K562 (cell line): ENCODE measurements around the gene NUP85. TPM values are rescaled to one million over a fixed set of nuclear protein-coding genes. Genes with fewer than 3 reads are reported as not detected.

Source experiments
- ATAC-seq: fragments of 200-7000 bp; cut with Tn5 transposase; 3 replicates; pipeline ENCODE4 v1.9.1; 2020; ENCODE audit warnings: moderate library complexity
- BruUV-seq: library from RNA; stranded (reverse); fragments of 400-500 nt; replicated peaks from 2 replicates; lab custom pipeline; 2021; lab: Mats Ljungman, UMichigan
- CTCF ChIA-PET: fragments of 300-600 bp; formaldehyde crosslinking; extraction: SDS; loops from one replicate; lab custom pipeline; 2021; ENCODE audit warnings: low intra/inter-chr PET ratio; lab: Yijun Ruan, JAX
- POLR2A ChIA-PET: fragments of 300-600, 350-650 bp; sonication (Branson Sonifier 250); formaldehyde crosslinking; extraction: SDS; loops from one replicate; lab custom pipeline; 2021; ENCODE audit warnings: antibody characterized with exemption, inconsistent platforms; lab: Yijun Ruan, JAX
- DNase-seq, 4 experiments: peaks; one replicate each; pipeline versions ENCODE4 v3.0.0 to v3.0.0-alpha.2; 2011 to 2018; ENCODE audit warnings: low spot score in 3 of 4, mixed read lengths in 3 of 4; ENCODE audit errors: extremely low read depth in 1 of 4
- FAIRE-seq: peaks from 2 replicates; lab custom pipeline; 2011; peaks lifted over from hg19 to GRCh38; lab: Jason Lieb, UNC
- H2AFZ ChIP-seq: 2 replicates; pipeline ENCODE4 v1.6.0; 2011; ENCODE audit warnings: low read depth, low read length, control low read depth, inconsistent platforms
- H3K27ac ChIP-seq: fragments of 200-600 bp; 3 replicates; pipeline ENCODE4 v1.8.0; 2011; ENCODE audit warnings: low read depth, mild to moderate bottlenecking, control low read depth, inconsistent platforms, low read length, moderate library complexity, mixed read lengths; ENCODE audit errors: extremely low read depth
- H3K27me3 ChIP-seq, 2 experiments: fragments of 300-600 bp in 1 of 2; 2 replicates in 1 of 2; 3 replicates in 1 of 2; pipeline versions ENCODE4 v1.6.0 to v1.8.0; 2011; ENCODE audit warnings: inconsistent platforms in 2 of 2, low read length in 2 of 2, mild to moderate bottlenecking in 1 of 2, mixed read lengths in 1 of 2, moderate library complexity in 1 of 2; ENCODE audit not compliant: control insufficient read depth in 2 of 2, insufficient read depth in 2 of 2
- H3K36me3 ChIP-seq: fragments of 300-600 bp; 3 replicates; pipeline ENCODE4 v1.8.0; 2011; ENCODE audit warnings: mild to moderate bottlenecking, low read length, inconsistent platforms; ENCODE audit not compliant: control insufficient read depth, insufficient read depth
- H3K4me1 ChIP-seq, 2 experiments: fragments of 200-600 bp in 1 of 2; replicated peaks in 1 of 2; 2 replicates in 1 of 2; 3 replicates in 1 of 2; pipeline versions ENCODE4 v1.5.1 to v1.8.0; 2011; ENCODE audit warnings: inconsistent platforms in 2 of 2, low read length in 2 of 2, mild to moderate bottlenecking in 1 of 2, mixed read lengths in 1 of 2, moderate library complexity in 1 of 2; ENCODE audit not compliant: control insufficient read depth in 2 of 2, insufficient read depth in 2 of 2
- H3K4me2 ChIP-seq: 2 replicates; pipeline ENCODE4 v1.6.1; 2011; ENCODE audit warnings: low read length, control low read depth, inconsistent platforms, mixed read lengths; ENCODE audit not compliant: insufficient read depth
- H3K4me3 ChIP-seq: fragments of 200-600 bp; sonication (generic), shearing (Covaris generic); 2 replicates; pipeline ENCODE4 v1.5.1; 2016; ENCODE audit warnings: control low read depth, inconsistent platforms
- H3K79me2 ChIP-seq: fragments of 200-600 bp; 3 replicates; pipeline ENCODE4 v1.8.0; 2011; ENCODE audit warnings: low read length, inconsistent platforms; ENCODE audit not compliant: control insufficient read depth, insufficient read depth
- H3K9ac ChIP-seq, 2 experiments: 2 replicates each; pipeline versions ENCODE4 v1.6.0 to v1.6.1; 2011; ENCODE audit warnings: low read depth in 2 of 2, low read length in 2 of 2, control low read depth in 1 of 2, inconsistent platforms in 1 of 2, mild to moderate bottlenecking in 1 of 2, mixed read lengths in 1 of 2; ENCODE audit not compliant: insufficient read depth in 1 of 2
- H3K9me1 ChIP-seq: one replicate; pipeline ENCODE4 v1.6.0; 2011; ENCODE audit warnings: inconsistent platforms, mild to moderate bottlenecking, low read length, moderate library complexity; ENCODE audit not compliant: control insufficient read depth, insufficient read depth
- H3K9me3 ChIP-seq: replicated peaks from 2 replicates; pipeline ENCODE4 v1.5.1; 2011; ENCODE audit warnings: low read depth, low read length, inconsistent platforms; ENCODE audit not compliant: control insufficient read depth, insufficient read depth
- H4K20me1 ChIP-seq: replicated peaks from 2 replicates; pipeline ENCODE4 v1.6.1; 2011; ENCODE audit warnings: low read length, inconsistent platforms, mixed read lengths; ENCODE audit not compliant: control insufficient read depth, insufficient read depth
- ARID1B ChIP-seq: fragments of 450-650 bp; IDR thresholded peaks from 2 replicates; pipeline ENCODE4 v1.6.1; 2016; ENCODE audit warnings: antibody characterized with exemption, mild to moderate bottlenecking, inconsistent platforms
- FIP1L1 ChIP-seq: fragments of 200-400 bp; formaldehyde crosslinking; IDR thresholded peaks from 2 replicates; pipeline ENCODE4 v1.6.1; 2018; ENCODE audit warnings: mild to moderate bottlenecking, low read depth, low read length; ENCODE audit not compliant: poor library complexity, severe bottlenecking
- GATAD2B ChIP-seq: fragments of 450-650 bp; IDR thresholded peaks from 2 replicates; pipeline ENCODE4 v1.6.1; 2017; ENCODE audit warnings: mild to moderate bottlenecking, borderline replicate concordance
- KDM4B ChIP-seq, 2 experiments: fragments of 450-650 bp in 1 of 2; sonication (generic) in 1 of 2; IDR thresholded peaks; 2 replicates each; pipeline ENCODE4 v1.6.1; 2016 to 2017; ENCODE audit warnings: borderline replicate concordance in 2 of 2, antibody characterized with exemption in 1 of 2, low read depth in 1 of 2, mild to moderate bottlenecking in 1 of 2
- MCM5 ChIP-seq: fragments of 450-650 bp; IDR thresholded peaks from 2 replicates; pipeline ENCODE4 v1.6.1; 2016; ENCODE audit warnings: low read depth
- MIER1 ChIP-seq: fragments of 450-650 bp; IDR thresholded peaks from 2 replicates; pipeline ENCODE4 v1.6.1; 2016; ENCODE audit warnings: antibody characterized with exemption, mild to moderate bottlenecking, low read depth
- NCOA1 ChIP-seq: fragments of 450-650 bp; IDR thresholded peaks from 2 replicates; pipeline ENCODE4 v1.6.1; 2016; ENCODE audit warnings: low read depth
- NRF1 ChIP-seq, 2 experiments: fragments of 450-650 bp; IDR thresholded peaks in 1 of 2; conservative IDR thresholded peaks in 1 of 2; 2 replicates each; pipeline ENCODE4 v1.6.1; 2014; ENCODE audit warnings: mild to moderate bottlenecking in 2 of 2
- POLR2A ChIP-seq: fragments of 450-650 bp; conservative IDR thresholded peaks from 2 replicates; pipeline ENCODE4 v1.6.1; 2016
- SP2 ChIP-seq: IDR thresholded peaks from 2 replicates; pipeline ENCODE4 v1.6.1; 2011; ENCODE audit warnings: mild to moderate bottlenecking, low read depth, low read length, moderate library complexity; ENCODE audit not compliant: poor library complexity, severe bottlenecking; ENCODE audit errors: extremely low read depth
- SREBF1 ChIP-seq: fragments of 150-350 bp; IDR thresholded peaks from 2 replicates; pipeline ENCODE4 v1.6.1; 2014; ENCODE audit warnings: antibody characterized with exemption, low read depth, low read length, borderline replicate concordance
- SRSF3 ChIP-seq: fragments of 200-400 bp; formaldehyde crosslinking; IDR thresholded peaks from 2 replicates; pipeline ENCODE4 v1.6.1; 2016; ENCODE audit warnings: mild to moderate bottlenecking, low read length, moderate library complexity; ENCODE audit not compliant: insufficient read depth
- TBP ChIP-seq: optimal IDR thresholded peaks from 2 replicates; pipeline ENCODE3; 2011; ENCODE audit warnings: low read depth, low read length, improper control_type of control experiment
- ZC3H4 ChIP-seq: sonication (generic); formaldehyde crosslinking; IDR thresholded peaks from 2 replicates; pipeline ENCODE4 v1.9.0; 2021; ENCODE audit warnings: missing genetic modification reagents, borderline replicate concordance
- ZNF232 ChIP-seq: sonication (generic); formaldehyde crosslinking; IDR thresholded peaks from 2 replicates; pipeline ENCODE4 v1.8.0; 2022; ENCODE audit warnings: mild to moderate bottlenecking, missing genetic modification reagents
- ZNF699 ChIP-seq: fragments of 250-450 bp; sonication (Bioruptor Pico); IDR thresholded peaks from 2 replicates; pipeline ENCODE4 v1.8.0; 2021; ENCODE audit warnings: mild to moderate bottlenecking, moderate library complexity; ENCODE audit not compliant: insufficient replicate concordance
- WGBS: fragments of 100-300 bp; shearing (Covaris generic); methylation state at CpG from one replicate; pipeline ENCODE4 v1.1.6; 2016; ENCODE audit warnings: low coverage, mixed read lengths; ENCODE audit not compliant: insufficient coverage; ENCODE audit errors: missing lambda C conversion rate; 5-methylcytosine and 5-hydroxymethylcytosine counted together
- in situ Hi-C: fragments of 300-500 bp; cut with MboI; formaldehyde crosslinking; loops from 4 replicates; pipeline ENCODE4 v1.15.0; 2018; ENCODE audit warnings: inconsistent platforms, mixed read lengths
- intact Hi-C: fragments of 100-400 bp; cut with micrococcal nuclease; formaldehyde crosslinking; loops from 2 replicates; pipeline ENCODE4 v1.14.2; 2022
- polyA plus RNA-seq, 8 experiments: library from polyadenylated mRNA; depleted of rRNA in 4 of 8; stranded (reverse) in 5 of 8; unstranded in 3 of 8; fragments of >200 nt; fragmentation: Nextera tagmentation in 2 of 8; fragmentation: Illumina TruSeq in 1 of 8; extraction: Ambion mirVana in 2 of 8; extraction: Trizol in 1 of 8; gene quantifications; 2 replicates each; pipeline versions ENCODE4 v1.2.1 to v1.2.3, GENCODE V29; 2011 to 2014; ENCODE audit warnings: inconsistent platforms in 1 of 8, missing spikeins in 1 of 8
- total RNA-seq, 7 experiments: library from RNA; depleted of rRNA in 6 of 7; stranded (reverse); fragments of >200 nt in 6 of 7; fragmentation: Illumina TruSeq in 2 of 7; extraction: Trizol in 2 of 7; gene quantifications; 2 replicates each; pipeline versions ENCODE4 v1.2.1 to v1.2.3, GENCODE V29; 2011 to 2021; ENCODE audit warnings: low replicate concordance in 1 of 7
- TF ChIP-seq, protein P1 (sequence below): IDR thresholded peaks from 2 replicates; pipeline ENCODE4 v1.6.1; 2011; ENCODE audit warnings: borderline replicate concordance, low read depth, mild to moderate bottlenecking, moderate library complexity, low read length; ENCODE audit not compliant: insufficient read depth, poor library complexity, severe bottlenecking
- TF ChIP-seq, protein P2 (sequence below): fragments of 250-450 bp; sonication (Bioruptor Pico); IDR thresholded peaks from 2 replicates; pipeline ENCODE4 v1.8.0; 2021; ENCODE audit warnings: moderate library complexity, mild to moderate bottlenecking, inconsistent platforms

NUP85 gene
- total and polyA plus RNA-seq, 9 of the 15 experiments (the other 6 are each of a cell fraction or from before 2014, with no cell fraction given) = 50.2 to 177 (median 110) TPM

DNA sequence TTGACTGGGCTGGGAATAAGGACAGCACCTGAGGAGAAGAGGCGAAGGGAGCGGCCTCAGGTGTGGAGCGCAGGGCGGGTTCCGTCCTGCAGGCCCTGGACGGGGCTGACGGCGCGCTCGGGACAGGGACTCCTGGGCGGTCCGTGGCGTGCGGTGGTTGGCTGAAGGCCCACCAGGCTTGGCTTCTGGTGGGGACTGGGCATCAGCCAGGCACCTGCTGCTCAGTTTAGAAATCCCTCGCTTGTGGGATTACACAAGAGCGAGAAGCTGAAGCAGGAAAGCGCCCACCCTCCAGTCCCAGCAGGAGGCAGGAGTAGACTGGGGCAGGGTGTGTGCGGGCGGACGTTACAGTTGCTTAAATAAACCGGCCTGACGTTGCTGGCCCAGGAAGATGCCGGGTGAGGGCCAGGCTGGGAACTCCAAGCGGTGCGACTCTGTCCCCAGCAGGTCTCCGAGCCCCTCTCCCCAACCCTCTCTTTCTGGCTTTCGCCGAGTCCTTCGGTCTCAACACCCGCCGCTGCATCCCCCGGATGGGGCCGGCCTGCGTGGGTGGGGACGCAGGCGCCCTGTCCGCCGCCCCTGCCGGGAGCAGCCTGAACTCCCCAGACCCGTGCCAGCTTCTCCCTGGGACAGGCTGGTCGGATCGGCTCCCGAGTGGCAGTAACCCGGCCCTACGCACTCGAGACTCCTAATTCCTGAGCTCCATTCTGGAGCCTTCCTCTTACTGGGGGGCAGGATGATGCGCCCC, 64.9 kb downstream of the NUP85 start:
- H3K27ac ChIP-seq = peak overlapping the region; percentile 96
- FAIRE-seq = peak; percentile 40
- H3K4me3 ChIP-seq = peak overlapping the region; percentile 97
- POLR2A ChIA-PET = interaction anchor here (0.6 to 6.8 kb wide), 24 partner anchors 8 to 568 kb away, joined by 3 to 43 read pairs (median 4); partner anchors contain the start of genes GGA3, GRB2, MRPS7 and NUP85
- peak overlapping the region; percentile 95 for H3K9ac ChIP-seq
- CTCF ChIA-PET = interaction anchor here (0.6 to 2.5 kb wide), 5 partner anchors 30 to 216 kb away, joined by 3 to 13 read pairs (median 3); no protein-coding TSS in a partner anchor
- H3K27me3 ChIP-seq = no peaks in the 10 kb centered on the region
- H3K4me2 ChIP-seq = peak overlapping the region; percentile 89
- peak overlapping the region; percentile 97 for H2AFZ ChIP-seq
- 1% methylated on average over 36 of the region's 47 CpGs for WGBS
- peak; percentile 77 to 81 (median 78) for DNase-seq
- H4K20me1 ChIP-seq = no peaks in the 10 kb centered on the region
- intact Hi-C loops (loop anchor here (2.0 kb wide), 1 partner anchor 18 kb away; the partner anchor contains the start of gene SLC25A19), in situ Hi-C loops (no loop called here)
- BruUV-seq = no TSS peak
- H3K4me1 ChIP-seq = peaks cover 30 to 62% of the 10 kb centered on the region in 2 experiments; a peak in 4 of 5 replicates
- H3K9me1 ChIP-seq = no peaks in the 10 kb centered on the region
- H3K9me3 ChIP-seq = no peaks in the 10 kb centered on the region
- H3K36me3 ChIP-seq = peaks cover 52% of the 10 kb centered on the region; the same call in 2 of the 3 replicates
- ATAC-seq = peak; percentile 68
- H3K79me2 ChIP-seq = peaks cover 35% of the 10 kb centered on the region
- TF ChIP-seq SREBF1 (no peak), FIP1L1 (no peak), KDM4B (IDR thresholded peaks at IDR 0.05; ENCODE audit: borderline replicate concordance in 2 of 2, low read depth in 1 of 2) (0 out of 4 replicates have a peak, but pooled peaks of 1 of the 2 experiments have one; percentile 60), NRF1 (conservative IDR thresholded peaks at IDR 0.05 in 1 of 2, IDR thresholded peaks at IDR 0.05 in 1 of 2) (peak; percentile 81 to 83), ARID1B (no peak; the same call in 1 of the 2 replicates), ZC3H4 (CRISPR knock-in tag) (peak; percentile 44; the same call in 1 of the 2 replicates), SRSF3 (no peak), MIER1 (no peak), GATAD2B (no peak), ZNF232 (CRISPR knock-in tag) (0 out of 2 replicates have a peak, but pooled peaks have one; percentile 58), SP2 (no peak), TBP (no peak), MCM5 (no peak), POLR2A (peak; percentile 43; the same call in 1 of the 2 replicates), ZNF699 (CRISPR knock-in tag) (no peak), NCOA1 (no peak)
- TF ChIP-seq, protein P1, sequence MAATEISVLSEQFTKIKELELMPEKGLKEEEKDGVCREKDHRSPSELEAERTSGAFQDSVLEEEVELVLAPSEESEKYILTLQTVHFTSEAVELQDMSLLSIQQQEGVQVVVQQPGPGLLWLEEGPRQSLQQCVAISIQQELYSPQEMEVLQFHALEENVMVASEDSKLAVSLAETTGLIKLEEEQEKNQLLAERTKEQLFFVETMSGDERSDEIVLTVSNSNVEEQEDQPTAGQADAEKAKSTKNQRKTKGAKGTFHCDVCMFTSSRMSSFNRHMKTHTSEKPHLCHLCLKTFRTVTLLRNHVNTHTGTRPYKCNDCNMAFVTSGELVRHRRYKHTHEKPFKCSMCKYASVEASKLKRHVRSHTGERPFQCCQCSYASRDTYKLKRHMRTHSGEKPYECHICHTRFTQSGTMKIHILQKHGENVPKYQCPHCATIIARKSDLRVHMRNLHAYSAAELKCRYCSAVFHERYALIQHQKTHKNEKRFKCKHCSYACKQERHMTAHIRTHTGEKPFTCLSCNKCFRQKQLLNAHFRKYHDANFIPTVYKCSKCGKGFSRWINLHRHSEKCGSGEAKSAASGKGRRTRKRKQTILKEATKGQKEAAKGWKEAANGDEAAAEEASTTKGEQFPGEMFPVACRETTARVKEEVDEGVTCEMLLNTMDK = peak; percentile 42
- TF ChIP-seq, protein P2, sequence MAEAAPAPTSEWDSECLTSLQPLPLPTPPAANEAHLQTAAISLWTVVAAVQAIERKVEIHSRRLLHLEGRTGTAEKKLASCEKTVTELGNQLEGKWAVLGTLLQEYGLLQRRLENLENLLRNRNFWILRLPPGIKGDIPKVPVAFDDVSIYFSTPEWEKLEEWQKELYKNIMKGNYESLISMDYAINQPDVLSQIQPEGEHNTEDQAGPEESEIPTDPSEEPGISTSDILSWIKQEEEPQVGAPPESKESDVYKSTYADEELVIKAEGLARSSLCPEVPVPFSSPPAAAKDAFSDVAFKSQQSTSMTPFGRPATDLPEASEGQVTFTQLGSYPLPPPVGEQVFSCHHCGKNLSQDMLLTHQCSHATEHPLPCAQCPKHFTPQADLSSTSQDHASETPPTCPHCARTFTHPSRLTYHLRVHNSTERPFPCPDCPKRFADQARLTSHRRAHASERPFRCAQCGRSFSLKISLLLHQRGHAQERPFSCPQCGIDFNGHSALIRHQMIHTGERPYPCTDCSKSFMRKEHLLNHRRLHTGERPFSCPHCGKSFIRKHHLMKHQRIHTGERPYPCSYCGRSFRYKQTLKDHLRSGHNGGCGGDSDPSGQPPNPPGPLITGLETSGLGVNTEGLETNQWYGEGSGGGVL (CRISPR knock-in tag) = no peak
